NCI-H510A treated with DMSO at 0.1 percent for 48 hours (cell line): Measurements from ENCODE around the gene CD37.
"Not testable (repeated sequence)": the region's sequence is repeated elsewhere in the genome, so short reads cannot be mapped to it uniquely, and the experiment has no call there.

Source experiments
- DNase-seq: peaks from one replicate; lab custom pipeline; 2025; lab: John Stamatoyannopoulos, UW

The CD37 gene, protein sequence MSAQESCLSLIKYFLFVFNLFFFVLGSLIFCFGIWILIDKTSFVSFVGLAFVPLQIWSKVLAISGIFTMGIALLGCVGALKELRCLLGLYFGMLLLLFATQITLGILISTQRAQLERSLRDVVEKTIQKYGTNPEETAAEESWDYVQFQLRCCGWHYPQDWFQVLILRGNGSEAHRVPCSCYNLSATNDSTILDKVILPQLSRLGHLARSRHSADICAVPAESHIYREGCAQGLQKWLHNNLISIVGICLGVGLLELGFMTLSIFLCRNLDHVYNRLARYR

DNA sequence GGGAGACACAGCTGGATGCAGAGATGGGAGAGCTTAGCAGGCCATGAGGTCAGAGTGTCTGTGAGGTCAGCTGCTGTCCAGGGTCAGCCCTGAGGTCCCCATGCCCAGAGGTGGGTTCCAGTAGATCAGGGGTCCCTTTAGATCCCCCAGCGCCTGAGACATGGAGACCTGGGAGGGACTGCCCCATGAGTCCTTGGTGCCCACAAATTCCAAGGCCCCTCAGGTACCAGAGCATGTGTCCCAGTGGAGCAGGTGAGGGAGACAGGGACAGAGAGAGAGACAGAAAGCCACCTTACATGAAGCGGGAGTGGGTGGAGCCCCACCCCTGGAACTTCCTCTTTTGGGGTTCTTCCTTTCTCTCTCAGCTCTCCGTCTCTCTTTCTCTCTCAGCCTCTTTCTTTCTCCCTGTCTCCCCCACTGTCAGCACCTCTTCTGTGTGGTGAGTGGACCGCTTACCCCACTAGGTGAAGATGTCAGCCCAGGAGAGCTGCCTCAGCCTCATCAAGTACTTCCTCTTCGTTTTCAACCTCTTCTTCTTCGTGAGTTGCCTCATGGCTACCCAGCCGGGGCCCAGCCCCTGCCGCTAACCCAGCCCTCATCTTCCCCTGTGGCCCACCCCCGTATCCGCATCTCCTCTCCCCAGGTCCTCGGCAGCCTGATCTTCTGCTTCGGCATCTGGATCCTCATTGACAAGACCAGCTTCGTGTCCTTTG lies at the start of gene CD37:
Gene CD37, plus strand, starts transcription at position 336 of the 713 bp plus-strand sequence. Its CDS starts 135 bp downstream, at position 471.
- DNase-seq: no peak

DNA sequence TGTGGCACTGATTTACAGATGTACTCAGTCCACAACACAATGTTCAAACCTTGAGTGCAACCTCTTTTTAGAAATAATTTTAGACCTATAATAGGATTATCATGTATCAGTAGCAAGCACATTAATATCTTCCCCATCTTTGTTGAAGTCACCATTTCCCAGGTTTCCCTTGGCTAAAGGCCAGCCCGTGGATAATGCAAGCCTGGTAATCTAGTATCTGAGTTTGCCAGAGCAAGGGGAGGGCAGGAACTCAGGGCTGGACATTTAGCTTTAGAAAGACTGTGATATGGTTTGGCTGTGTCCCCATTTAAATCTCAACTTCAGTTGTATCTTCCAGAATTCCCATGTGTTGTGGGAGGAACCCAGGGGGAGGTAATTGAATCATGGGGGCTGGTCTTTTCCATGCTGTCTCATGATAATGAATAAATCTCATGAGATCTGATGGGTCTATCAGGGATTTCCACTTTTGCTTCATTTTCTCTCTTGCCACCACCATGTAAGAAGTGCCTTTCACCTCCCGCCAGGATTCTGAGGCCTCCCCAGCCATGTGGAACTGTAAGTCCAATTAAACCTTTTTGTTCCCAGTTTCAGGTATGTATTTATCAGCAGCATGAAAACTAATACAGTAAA lies 48.0 kb upstream of the CD37 start:
- no peak for DNase-seq

DNA sequence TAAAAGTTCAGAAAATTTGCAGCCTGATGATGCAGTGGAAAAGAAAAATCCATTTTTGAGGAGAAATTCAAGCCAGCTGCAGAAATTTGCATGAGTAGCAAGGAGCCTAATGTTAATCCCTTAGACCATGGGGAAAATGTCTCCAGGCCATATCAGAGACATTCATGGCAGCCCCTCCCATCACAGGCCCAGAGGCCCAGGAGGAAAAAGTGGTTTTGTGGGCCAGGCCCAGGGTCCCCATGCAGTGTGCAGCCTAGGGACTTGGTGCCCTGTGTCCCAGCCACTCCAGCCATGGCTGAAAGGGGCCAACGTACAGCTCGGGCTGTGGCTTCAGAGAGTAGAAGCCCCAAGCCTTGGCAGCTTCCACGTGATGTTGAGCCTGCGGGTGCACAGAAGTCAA lies 47.0 kb upstream of the CD37 start:
- DNase-seq: not testable (repeated sequence)

DNA sequence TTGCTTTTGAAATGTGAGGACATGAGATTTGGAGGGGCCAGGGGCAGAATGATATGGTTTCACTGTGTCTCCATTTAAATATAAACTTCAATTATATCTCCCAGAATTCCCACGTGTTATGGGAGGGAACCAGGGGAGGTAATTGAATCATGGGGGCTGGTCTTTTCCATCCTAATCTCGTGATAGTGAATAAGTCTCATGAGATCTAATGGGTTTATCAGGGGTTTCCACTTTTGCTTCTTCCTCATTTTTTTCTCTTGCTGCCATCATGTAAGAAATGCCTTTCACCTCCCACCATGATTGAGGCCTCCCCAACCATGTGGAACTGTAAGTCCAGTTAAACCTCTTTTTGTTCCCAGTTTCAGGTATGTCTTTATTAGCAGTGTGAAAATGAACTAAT lies 45.9 kb upstream of the CD37 start:
- DNase-seq: not testable (repeated sequence)

DNA sequence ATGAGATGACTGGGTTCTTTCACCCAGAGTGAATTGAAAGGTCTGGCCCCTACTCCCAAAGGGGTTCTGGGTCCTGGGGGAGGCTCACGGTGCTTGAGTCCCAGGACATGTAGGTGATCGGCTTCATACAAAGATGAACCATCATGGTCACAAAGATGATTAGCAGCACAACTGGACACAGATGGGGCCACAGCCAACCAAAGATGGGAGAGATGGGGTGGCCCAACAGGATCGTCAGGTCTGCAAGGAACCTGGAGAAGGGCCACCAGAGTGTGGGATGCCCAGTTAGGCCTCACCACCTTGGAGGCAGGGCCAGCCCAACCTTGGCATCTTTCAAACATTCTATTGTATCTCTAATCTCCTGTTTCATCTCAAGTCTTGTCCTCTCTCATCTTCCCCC lies 44.7 kb upstream of the CD37 start:
- no peak for DNase-seq

DNA sequence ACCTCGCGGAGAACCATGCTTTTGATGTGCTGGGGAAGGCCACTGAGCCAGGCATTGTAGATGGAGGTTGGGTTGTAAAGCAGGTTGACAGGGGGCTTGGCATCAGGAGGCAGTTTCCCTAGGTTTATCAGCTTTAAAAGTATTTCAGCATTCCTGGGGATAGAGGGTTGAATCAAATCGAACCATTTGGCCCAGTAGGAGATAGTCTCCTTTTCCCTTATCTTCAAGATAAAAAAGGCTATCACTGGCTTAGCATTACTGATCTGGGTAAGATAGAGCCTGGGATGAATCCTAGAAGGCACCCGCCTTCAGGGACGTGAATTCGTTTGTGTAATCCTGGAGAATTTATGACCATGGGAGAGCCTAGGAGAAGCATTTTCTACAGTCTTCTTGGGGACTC lies 40.8 kb upstream of the CD37 start:
- DNase-seq: no peak

DNA sequence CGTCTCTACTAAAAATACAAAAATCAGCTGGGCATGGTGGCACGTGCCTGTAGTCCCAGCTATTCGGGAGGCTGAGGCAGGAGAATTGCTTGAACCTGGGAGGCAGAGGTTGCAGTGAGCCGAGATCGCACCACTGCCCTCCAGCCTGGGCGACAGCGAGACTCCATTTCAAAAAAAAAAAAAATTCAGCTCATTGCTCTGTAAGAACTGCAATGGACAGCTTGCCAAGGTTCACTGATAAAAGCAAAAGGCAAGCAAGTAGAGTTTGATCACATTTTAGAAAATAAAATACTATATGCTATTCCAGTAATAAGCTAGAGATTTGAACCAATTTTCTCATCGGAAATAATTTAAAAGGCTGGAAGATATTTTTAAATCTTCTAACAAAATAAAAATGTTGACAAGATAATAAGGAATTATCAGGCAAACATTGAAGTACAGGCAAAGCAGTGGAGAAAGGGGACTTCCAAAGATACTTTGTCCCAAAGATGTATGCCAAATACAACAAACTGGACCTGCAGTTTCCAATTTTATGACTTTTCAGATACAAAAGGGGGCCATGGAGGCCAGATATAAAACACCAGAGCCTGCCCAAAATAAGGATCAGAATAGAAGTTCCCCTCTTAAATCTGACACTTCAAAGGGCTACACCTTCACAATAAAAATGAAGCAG lies 39.9 kb upstream of the CD37 start:
- no peak for DNase-seq

DNA sequence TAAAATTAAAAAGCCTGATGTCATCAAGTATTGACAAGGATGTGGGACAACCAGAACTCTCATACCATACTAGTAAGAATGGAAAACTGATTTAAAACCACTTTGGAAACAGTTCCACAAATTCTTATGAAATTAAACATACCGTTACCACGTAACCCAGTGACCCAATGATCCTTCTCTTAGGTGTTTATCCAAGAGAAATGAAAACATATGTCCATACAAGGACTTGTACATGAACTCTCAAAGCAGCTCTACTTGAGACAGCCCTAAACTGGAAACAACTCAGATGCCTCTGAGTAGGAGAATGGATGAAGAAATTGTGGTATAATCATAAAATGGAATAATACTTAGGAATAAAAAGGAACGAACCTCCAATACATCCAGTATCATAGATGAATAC lies 37.8 kb upstream of the CD37 start:
- DNase-seq: no peak

DNA sequence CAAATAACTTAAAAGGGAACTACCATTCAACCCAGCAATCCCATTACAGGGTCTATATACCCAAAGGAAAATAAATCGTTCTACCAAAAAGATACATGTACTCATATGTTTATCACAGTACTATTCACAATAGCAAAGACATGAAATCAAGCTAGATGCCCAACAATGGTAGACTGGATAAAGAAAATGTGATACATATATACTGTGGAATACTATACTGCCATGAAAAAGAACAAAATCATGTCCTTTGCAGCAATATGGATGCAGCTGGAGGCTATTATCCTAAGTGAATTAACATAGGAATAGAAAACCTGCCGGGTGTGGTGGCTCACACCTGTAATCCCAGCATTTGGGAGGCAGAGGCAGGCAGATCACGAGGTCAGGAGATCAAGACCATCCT lies 36.6 kb upstream of the CD37 start:
- not testable (repeated sequence) for DNase-seq

DNA sequence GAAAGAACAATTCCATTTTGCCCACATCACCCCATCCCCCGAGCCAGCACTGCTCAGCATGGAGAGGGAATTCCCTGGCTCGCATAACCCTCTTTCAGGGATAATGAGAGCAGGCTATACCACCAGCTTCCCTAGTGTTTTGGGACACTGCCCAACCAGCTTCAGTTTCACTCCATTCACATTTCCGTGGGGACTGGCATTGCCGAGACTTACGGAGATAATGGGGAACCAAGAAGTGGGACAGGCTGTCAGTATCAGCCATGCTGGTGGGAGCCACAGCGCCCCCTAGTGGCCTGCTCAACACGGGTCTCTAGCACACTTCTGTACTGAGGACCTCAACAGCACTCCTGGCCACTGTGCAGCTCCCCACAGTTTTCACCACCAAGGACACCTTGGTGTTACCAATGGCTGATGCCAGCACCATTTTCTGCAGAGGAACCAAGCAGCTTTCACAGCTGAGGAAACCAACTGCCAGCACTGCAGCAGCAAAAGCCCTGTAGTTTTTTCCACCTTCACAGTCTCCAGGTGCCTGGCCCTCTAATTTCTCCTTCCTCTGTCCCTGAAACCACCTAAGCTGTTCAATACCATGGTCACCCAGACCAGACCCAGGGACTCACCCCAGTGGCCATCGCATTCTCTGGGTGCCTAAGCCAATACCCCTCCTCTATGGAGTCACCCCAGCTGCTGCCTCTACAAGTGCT lies 33.9 kb upstream of the CD37 start:
- peak; percentile 0 for DNase-seq

DNA sequence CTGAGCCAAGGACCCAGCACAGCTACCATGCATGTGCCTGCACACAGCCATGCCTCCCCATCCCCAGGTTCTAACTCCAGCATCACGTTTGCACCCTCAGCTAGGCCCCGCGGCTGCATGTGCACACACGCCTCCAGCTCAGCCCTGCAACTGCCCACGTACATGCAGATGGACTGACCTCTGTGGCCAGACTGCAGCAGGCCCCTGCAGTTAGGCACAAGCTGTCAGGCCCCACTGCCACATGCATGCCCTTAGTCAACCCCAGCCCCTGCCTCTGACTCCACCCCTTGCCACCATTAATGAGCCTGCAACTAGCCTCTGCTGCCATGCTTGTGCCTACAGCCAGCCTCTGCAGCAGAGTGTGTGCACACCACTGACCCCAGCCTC lies 33.3 kb upstream of the CD37 start:
- no peak for DNase-seq

DNA sequence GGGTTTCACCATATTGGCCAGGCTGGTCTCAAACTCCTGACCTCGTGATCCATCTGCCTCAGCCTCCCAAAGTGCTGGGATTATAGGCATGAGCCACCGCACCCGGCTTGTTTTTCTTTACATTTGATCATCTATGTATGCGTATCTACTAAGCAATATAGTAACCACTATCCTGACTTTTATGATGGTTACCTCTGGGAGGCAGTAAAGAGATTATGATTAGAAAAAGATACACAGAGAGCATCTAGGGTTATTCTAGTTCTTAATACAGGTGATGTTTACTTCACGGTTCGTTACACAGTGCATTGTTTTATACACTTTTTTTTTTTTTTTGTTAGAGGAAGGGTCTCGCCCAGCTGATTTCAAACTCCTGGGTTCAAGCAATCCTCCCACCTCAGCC lies 28.5 kb upstream of the CD37 start:
- not testable (repeated sequence) for DNase-seq

DNA sequence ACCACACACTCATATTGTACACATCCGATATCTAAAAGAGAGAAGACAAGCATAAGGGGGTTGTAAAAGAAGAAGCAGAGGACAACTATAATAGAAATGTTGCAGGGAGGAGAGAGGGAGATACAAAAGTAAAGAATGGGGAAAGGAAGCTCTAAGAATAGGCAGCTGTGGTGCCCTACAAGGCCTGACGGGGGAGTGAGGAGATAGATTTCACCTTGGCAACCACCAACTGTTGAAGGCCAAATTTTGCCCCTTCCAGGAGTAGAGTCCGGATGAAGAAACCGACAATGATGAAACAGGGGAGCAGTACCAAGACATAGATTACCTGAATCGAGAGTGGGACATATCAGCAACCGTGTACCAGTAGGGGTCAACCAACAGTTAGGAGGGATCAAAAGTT lies 26.1 kb upstream of the CD37 start:
- no peak for DNase-seq

DNA sequence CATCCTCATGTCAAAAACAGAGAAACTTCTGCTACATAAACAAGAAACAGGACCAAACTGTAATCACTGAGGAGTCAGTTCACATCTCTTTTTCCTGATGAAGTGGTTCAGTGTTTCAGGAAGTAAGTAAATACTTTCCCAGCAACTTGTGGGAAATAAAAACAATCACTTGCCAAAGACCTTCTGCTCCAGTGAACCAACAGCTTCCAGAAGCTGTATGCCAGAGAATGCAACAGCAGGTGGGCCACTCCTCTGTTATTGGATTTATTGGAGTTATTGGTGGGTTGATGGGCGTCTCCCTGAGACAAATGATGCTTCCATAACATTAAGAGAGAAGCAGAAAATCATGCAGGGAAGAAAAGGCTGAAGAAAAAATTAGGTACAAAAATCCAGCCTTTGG lies 20.1 kb upstream of the CD37 start:
- no peak for DNase-seq

DNA sequence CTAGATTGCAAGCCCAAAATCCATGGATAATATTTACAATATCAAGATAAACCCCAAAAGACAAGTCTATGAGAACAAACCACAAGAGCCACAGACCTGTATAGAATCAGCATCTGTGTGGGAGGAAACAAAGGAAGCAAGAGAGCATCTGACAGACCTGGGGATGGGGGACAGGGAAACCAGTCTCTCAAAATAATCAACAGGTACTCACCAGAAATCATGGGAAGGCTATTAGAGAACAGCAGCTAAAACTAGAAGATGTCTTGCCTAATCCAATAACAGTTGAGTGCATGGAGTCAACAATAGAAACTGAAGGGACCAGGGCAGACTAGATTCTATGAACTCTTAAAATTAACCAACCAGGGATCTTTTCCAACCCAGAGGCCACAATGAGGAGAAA lies 18.9 kb upstream of the CD37 start:
- no peak for DNase-seq

DNA sequence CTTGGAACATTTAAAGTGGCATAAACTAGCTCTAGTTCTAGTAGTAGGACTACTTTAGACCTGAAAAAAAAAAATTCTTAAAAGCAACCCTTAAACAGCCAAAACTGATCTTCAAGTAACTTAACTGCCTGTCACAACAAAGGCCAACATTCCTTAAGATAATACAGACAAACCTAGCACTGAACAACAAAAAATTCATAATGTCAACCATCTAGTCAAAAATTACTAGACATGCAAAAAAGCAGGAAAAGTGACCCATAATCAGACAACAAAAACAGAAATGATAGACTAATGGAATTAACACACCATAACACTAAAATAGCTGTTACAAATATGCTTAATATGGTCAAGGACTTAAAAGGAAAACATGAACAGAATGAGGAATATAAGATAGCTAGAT lies 16.9 kb upstream of the CD37 start:
- DNase-seq: no peak

DNA sequence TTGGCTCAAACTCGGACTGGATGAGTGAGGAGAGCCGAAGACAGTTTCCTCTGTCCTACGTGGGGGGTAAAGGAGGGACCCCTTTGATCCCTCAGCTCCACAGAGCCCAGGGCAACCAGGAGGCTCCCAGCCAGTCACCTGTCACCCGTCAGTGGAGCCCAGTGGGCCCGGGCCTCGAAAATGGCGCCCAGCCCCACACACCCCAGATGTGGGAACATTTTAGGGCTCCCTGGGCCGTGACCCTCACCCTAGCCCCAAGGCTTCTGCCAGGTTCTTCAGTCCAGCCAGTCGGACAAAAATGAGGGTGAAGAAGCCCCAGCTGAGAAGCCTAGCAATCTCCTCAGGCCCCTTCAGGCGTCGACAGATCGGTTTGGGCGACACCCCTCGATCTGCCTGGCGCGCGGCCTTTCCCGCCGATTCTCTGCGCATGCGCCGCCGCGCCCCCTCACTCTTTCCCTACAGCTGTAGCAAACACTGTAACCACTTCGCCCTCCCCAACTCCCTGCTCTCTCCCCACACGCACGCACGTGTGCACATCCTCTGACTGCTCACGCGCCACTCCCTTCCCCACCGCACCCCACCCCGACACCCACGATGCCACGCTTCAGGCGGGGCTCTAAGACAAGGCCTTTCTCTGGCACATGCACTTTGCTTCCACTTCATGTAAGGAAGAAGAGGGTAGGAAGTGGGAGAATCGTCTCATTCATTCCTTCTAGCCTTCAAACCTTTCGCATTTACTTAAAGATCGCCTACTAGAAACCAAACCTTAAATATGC lies 10.2 kb upstream of the CD37 start, which contains the start of gene SLC6A16:
Gene SLC6A16, minus strand, starts transcription at position 391 of the 776 bp plus-strand sequence. CDS start 13,844 bp downstream, outside the sequence.
- no peak for DNase-seq

DNA sequence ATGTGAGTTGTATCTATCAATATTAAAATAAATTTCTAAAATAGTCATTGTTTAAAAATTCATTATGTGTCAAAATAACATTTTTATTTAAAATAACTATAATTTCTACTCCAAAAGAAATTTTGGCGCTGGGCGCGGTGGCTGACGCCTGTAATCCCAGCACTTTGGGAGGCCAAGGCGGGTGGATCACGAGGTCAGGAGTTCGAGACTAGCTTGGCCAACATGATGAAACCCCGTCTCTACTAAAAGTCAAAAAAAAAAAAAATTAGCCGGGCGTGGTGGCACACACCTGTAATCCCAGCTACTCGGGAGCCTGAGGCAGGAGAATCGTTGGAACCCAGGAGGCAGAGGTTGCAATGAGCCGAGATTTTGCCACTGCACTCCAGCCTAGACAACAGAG lies 9.4 kb upstream of the CD37 start:
- not testable (repeated sequence) for DNase-seq

DNA sequence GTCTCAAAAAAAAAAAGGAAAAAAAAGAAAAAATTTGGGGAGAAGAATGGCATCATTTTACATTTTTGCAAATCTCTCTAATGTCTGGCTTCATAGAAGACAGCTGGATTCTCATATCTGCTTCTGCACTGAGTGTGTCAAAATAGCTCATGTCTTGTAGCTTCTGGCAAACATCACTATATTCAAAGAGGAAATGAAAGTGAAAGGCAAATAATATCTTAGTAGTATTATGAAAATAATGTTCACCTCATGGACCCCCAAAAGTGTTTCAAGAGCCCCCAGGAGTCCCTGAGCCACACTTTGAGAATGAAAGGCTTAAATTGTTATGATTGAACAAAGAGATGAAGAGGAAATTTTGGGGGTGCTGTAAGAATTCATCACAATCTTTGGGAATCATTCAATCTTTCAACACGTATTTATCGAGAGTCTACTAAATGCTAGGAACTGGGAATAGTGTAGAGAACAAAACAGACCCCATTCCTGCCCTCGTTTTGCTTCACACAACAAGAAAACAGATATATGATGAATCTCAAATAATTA lies 9.0 kb upstream of the CD37 start:
- no peak for DNase-seq

DNA sequence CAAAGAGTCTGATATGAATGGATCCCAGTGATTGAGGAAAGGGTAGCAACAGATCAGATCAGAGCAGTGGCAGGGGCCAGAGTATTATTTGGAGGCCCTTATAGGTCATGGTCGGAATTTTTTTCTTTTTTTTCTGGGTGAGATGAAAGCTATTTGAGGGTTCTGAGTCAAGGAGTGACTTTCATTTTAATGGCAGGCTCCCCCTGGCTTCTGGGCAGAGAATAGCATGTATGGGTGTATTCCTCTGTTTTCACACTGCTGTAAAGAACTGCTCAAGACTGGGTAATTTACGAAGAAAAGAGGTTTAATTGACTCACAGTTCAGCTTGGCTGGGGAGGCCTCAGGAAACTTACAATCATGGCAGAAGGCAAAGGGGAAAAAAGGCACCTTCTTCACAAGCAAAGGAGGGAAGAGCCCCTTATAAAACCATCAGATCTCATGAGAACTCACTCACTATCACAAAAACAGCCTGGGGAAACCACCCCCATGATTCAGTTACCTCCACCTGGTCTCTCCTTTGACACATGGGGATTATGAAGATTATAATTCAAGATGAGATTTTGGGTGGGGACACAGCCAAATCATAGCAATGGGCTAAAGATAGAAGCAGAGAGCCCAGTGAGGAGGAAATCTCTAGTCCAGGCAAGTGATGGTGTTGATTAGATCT lies 7.2 kb upstream of the CD37 start:
- no peak for DNase-seq
